ENCODE measurements around the gene ARAP2. TPM values are rescaled to one million over a fixed set of nuclear protein-coding genes. Genes with fewer than 3 reads are reported as not detected.

ARAP2 gene
- total and polyA plus RNA-seq, 11 donors: 0.38 to 17.0 (median 3.4) TPM

DNA sequence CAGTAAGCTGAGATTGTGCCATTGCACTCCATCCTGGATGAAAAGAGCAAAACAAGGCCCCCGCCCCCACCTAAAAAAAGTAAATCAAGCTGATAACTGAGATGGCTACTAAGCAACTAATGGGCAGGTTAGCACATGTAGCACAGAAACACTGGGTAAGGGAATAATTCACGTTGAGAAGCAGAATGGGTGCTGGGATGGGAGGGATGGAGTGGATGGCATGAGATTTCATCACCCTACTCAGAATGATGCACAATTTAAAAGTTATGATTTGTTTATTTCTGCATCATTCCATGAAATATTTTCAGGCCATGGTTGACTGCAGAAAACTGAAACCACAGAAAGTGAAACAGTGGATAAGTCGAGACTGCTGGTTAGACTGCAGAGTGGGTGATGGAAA is 224.0 kb downstream of the ARAP2 start:
- ATAC-seq (no peak), DNase-seq (no peak)
- H3K27me3 ChIP-seq: no peaks in the 10 kb centered on the region
- H3K4me1 ChIP-seq: no peaks in the 10 kb centered on the region
- intact Hi-C loops (cut with DNase I): no loop called here
- H3K27ac ChIP-seq: no peak overlapping the region
- no peaks in the 10 kb centered on the region for H3K36me3 ChIP-seq
- peaks cover 0 to 3% (median 0%) of the 10 kb centered on the region in 12 donors for H3K9me3 ChIP-seq
- no peak for TF ChIP-seq POLR2A (IDR thresholded peaks at IDR 0.05)
- TF ChIP-seq, protein P1, sequence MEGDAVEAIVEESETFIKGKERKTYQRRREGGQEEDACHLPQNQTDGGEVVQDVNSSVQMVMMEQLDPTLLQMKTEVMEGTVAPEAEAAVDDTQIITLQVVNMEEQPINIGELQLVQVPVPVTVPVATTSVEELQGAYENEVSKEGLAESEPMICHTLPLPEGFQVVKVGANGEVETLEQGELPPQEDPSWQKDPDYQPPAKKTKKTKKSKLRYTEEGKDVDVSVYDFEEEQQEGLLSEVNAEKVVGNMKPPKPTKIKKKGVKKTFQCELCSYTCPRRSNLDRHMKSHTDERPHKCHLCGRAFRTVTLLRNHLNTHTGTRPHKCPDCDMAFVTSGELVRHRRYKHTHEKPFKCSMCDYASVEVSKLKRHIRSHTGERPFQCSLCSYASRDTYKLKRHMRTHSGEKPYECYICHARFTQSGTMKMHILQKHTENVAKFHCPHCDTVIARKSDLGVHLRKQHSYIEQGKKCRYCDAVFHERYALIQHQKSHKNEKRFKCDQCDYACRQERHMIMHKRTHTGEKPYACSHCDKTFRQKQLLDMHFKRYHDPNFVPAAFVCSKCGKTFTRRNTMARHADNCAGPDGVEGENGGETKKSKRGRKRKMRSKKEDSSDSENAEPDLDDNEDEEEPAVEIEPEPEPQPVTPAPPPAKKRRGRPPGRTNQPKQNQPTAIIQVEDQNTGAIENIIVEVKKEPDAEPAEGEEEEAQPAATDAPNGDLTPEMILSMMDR (IDR thresholded peaks at IDR 0.05): no peak
- WGBS, 4 donors: 76 to 87% (median 79%) methylated on average over 3 of the region's 3 CpGs
- H3K4me3 ChIP-seq: no peak overlapping the region

Other genes starting within 250 kb of the ARAP2 start
- under 1 TPM in 2 of 9 donors, not detected in 7; 0.14 to 0.83 TPM for gene DTHD1, start 37.1 kb upstream of the ARAP2 start, total RNA-seq
- not detected for gene DTHD1, start 37.1 kb upstream of the ARAP2 start, polyA plus RNA-seq